Esophagus muscularis mucosa (tissue), 3 donors: ENCODE measurements around the gene LPAR1.

Experiments used
- CTCF ChIP-seq, 3 experiments: fragments of 200-600 bp in 2 of 3; fragments of 450-650 bp in 1 of 3; sonication (generic) in 2 of 3; IDR thresholded peaks; one replicate each; pipeline ENCODE4 v1.5.1; 2017 to 2019; ENCODE audit warnings: antibody characterized with exemption in 3 of 3, mild to moderate bottlenecking in 2 of 3, moderate library complexity in 1 of 3
- POLR2A ChIP-seq: fragments of 450-650 bp; IDR thresholded peaks from one replicate; pipeline ENCODE4 v1.6.1; 2017; ENCODE audit warnings: antibody characterized with exemption, moderate library complexity, mild to moderate bottlenecking, low read depth

DNA sequence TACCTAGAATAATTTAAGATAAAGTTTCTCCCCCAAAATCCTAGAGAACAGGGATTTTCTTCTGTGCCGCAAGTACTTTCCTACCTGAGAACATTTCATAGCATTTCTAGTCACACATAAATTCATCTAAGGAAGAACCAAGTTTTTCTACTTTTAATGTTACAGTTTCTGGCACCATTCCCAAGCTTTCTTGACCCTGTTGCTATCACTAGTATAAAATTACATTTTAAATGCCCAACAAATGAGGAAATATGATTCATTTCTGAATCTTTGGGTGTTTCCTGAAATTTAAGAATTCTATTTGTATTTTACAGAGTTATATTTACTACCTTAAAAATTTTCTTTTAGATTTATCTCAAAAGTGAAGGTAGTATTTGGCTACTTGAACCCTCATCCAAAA is 137.8 kb downstream of the LPAR1 start:
- no peak for TF ChIP-seq CTCF (IDR thresholded peaks at IDR 0.05)
- no peak for TF ChIP-seq POLR2A
